ENCODE measurements around the gene RXYLT1. TPM values are rescaled to one million over a fixed set of nuclear protein-coding genes. Genes with fewer than 3 reads are reported as not detected.

Gene RXYLT1
- total and polyA plus RNA-seq, 2 of the 8 experiments (the other 6 are each of a cell fraction or from before 2014, with no cell fraction given), result 3.8 to 10.9 TPM

- Histone ChIP-seq H2BK5ac (ENCODE audit: low read depth, low read length) (no peak overlapping the region), H2BK120ac (replicated peaks; ENCODE audit: low read depth, low read length) (no peak overlapping the region), H2BK20ac (ENCODE audit: low read length) (no peak overlapping the region), H3K23me2 (ENCODE audit: low read depth, low read length) (peaks cover 12% of the 10 kb centered on the region), H4K20me1 (replicated peaks in 1 of 2; ENCODE audit: control insufficient read depth in 1 of 2, insufficient read depth in 2 of 2, low read length in 2 of 2) (no peaks in the 10 kb centered on the region), H3K9ac (replicated peaks in 1 of 4; ENCODE audit: extremely low read depth in 1 of 4, low read depth in 3 of 4, low read length in 3 of 4) (no peak overlapping the region), H4K91ac (replicated peaks; ENCODE audit: insufficient read length, low read length) (no peak overlapping the region), H2AK5ac (ENCODE audit: low read depth, low read length) (no peak overlapping the region), H3K36me3 (ENCODE audit: control insufficient read depth in 2 of 4, insufficient read depth in 4 of 4, low read length in 3 of 4) (no peaks in the 10 kb centered on the region), H4K5ac (ENCODE audit: insufficient read length, low read depth, low read length) (no peak overlapping the region), H3K4me2 (ENCODE audit: insufficient read depth in 1 of 2, low read depth in 2 of 2, low read length in 2 of 2) (peak overlapping the region; percentile 57 to 98), H3K79me1 (ENCODE audit: low read depth, low read length) (no peaks in the 10 kb centered on the region), H2AFZ (ENCODE audit: low read length) (no peak overlapping the region), H2BK15ac (ENCODE audit: low read length) (no peak overlapping the region), H4K8ac (ENCODE audit: extremely low read depth, insufficient read depth, low read length) (no peak overlapping the region), H3K56ac (replicated peaks; ENCODE audit: insufficient read length, low read depth, low read length) (no peak overlapping the region), H3K27me3 (replicated peaks in 1 of 4; ENCODE audit: control insufficient read depth in 3 of 4, extremely low read depth in 1 of 4, insufficient read depth in 3 of 4, low read length in 3 of 4) (peaks cover 0 to 4% (median 2%) of the 10 kb centered on the region in 4 experiments; a peak in 2 of 7 replicates), H2BK12ac (ENCODE audit: low read depth, low read length) (no peak overlapping the region), H3K4ac (replicated peaks; ENCODE audit: insufficient read length, low read depth, low read length) (no peak overlapping the region), H3K14ac (ENCODE audit: insufficient read length) (no peak overlapping the region), H3K9me3 (ENCODE audit: insufficient read depth in 2 of 2, low read depth in 1 of 2, low read length in 1 of 2) (no peaks in the 10 kb centered on the region), H3K27ac (ENCODE audit: low read depth, low read length) (no peak overlapping the region), H3K79me2 (ENCODE audit: control insufficient read depth in 1 of 2, insufficient read depth in 2 of 2, low read length in 2 of 2) (peaks cover 4 to 15% of the 10 kb centered on the region in 2 experiments; a peak in 3 of 4 replicates), H3K23ac (ENCODE audit: insufficient read length) (no peak overlapping the region), H3K4me3 (ENCODE audit: extremely low read depth in 1 of 4, insufficient read depth in 2 of 4, low read depth in 3 of 4, low read length in 4 of 4) (peak overlapping the region in 2 of 4 experiments; percentile 14 to 92; a peak in 3 of 8 replicates), H3K4me1 (replicated peaks in 1 of 4; ENCODE audit: control insufficient read depth in 3 of 4, insufficient read depth in 4 of 4, low read length in 3 of 4) (peaks cover 0 to 5% (median under 1%) of the 10 kb centered on the region in 4 experiments; a peak in 1 of 7 replicates), H3K18ac (ENCODE audit: extremely low read depth, low read length) (no peak overlapping the region)
- ChIA-PET CTCF (ENCODE audit: partially characterized antibody) (interaction anchor here (0.6 to 2.8 kb wide), 10 partner anchors 8 to 428 kb away, joined by 3 to 17 read pairs (median 5); no protein-coding TSS in a partner anchor), POLR2A (ENCODE audit: partially characterized antibody) (interaction anchor here (0.6 to 2.7 kb wide), 3 partner anchors 8 to 30 kb away, joined by 3 to 9 read pairs (median 3); no protein-coding TSS in a partner anchor)
- WGBS, 2 experiments (ENCODE audit: extremely low coverage in 1 of 2, insufficient coverage in 1 of 2, insufficient read length in 1 of 2, insufficient replicate concordance in 2 of 2, low coverage in 1 of 2, low lambda C conversion rate in 2 of 2, missing lambda C conversion rate in 1 of 2), result 58% methylated on average over 2 of the region's 2 CpGs; no CpG with 5 or more reads in 1 of the 2 experiments
- FAIRE-seq, result no peak
- DNase-seq (ENCODE audit: low read depth in 1 of 2, low spot score in 2 of 2), result no peak
- no peak for TF ChIP-seq POLR2AphosphoS5 (IDR thresholded peaks at IDR 0.05; ENCODE audit: low read depth, low read length)
- no peak for TF ChIP-seq SP1 (IDR thresholded peaks at IDR 0.05; ENCODE audit: low read depth, low read length)
- no peak for TF ChIP-seq SP2 (IDR thresholded peaks at IDR 0.05; ENCODE audit: low read length)
- TF ChIP-seq TEAD4 (IDR thresholded peaks at IDR 0.05; ENCODE audit: low read depth, low read length), result no peak
- no peak for TF ChIP-seq TCF12 (IDR thresholded peaks at IDR 0.05; ENCODE audit: low read depth, low read length)
- no peak for TF ChIP-seq RNF2 (IDR thresholded peaks at IDR 0.05; ENCODE audit: borderline replicate concordance, low read depth, low read length, missing control alignments, poor library complexity, severe bottlenecking)
- no peak for TF ChIP-seq SIX5 (IDR thresholded peaks at IDR 0.05; ENCODE audit: low read depth, low read length)
- no peak for TF ChIP-seq KDM4A (IDR thresholded peaks at IDR 0.05; ENCODE audit: low read depth, low read length, severe bottlenecking)
- TF ChIP-seq NRF1 (IDR thresholded peaks at IDR 0.05; ENCODE audit: low read depth, low read length), result no peak
These were observed 66.0 kb downstream of the RXYLT1 start for GRCh38 chr12:63845726-63846125.
